Thyroid gland (tissue), 4 donors: Measurements from ENCODE around the gene MTHFD1. TPM values are rescaled to one million over a fixed set of nuclear protein-coding genes. Genes with fewer than 3 reads are reported as not detected.

ENCODE experiments used
- DNase-seq, 2 donors: peaks; one replicate each; pipeline ENCODE4 v3.0.0-alpha.2; 2019
- H3K27ac ChIP-seq, 3 donors: fragments of 200-600 bp; sonication (generic); 1 replicate in 2 of 3; 2 replicates in 1 of 3; pipeline ENCODE4 v1.5.1; 2016 to 2019; ENCODE audit warnings: mild to moderate bottlenecking in 1 of 3, moderate library complexity in 1 of 3
- H3K27me3 ChIP-seq: fragments of 200-600 bp; sonication (generic); one replicate; pipeline ENCODE4 v1.5.1; 2019
- H3K36me3 ChIP-seq, 2 donors: fragments of 200-600 bp; sonication (generic); one replicate each; pipeline ENCODE4 v1.5.1; 2016 to 2019
- H3K4me1 ChIP-seq, 2 donors: fragments of 200-600 bp; sonication (generic); one replicate each; pipeline ENCODE4 v1.5.1; 2017 to 2019
- H3K4me3 ChIP-seq, 3 donors: fragments of 200-600 bp; sonication (generic); replicated peaks in 1 of 3; 1 replicate in 2 of 3; 2 replicates in 1 of 3; pipeline ENCODE4 v1.5.1; 2016; ENCODE audit warnings: mild to moderate bottlenecking in 1 of 3
- H3K9me3 ChIP-seq: fragments of 200-600 bp; sonication (generic); one replicate; pipeline ENCODE4 v1.5.1; 2017
- CTCF ChIP-seq, 6 experiments: fragments of 200-600 bp in 3 of 6; fragments of 450-650 bp in 3 of 6; sonication (generic) in 3 of 6; IDR thresholded peaks; one replicate each; pipeline ENCODE4 v1.5.1; 2016 to 2019; ENCODE audit warnings: antibody characterized with exemption in 6 of 6, mild to moderate bottlenecking in 2 of 6, inconsistent platforms in 1 of 6, moderate library complexity in 1 of 6
- POLR2A ChIP-seq, 2 donors: fragments of 450-650 bp; IDR thresholded peaks; one replicate each; pipeline ENCODE4 v1.6.1; 2017; ENCODE audit warnings: antibody characterized with exemption in 2 of 2, mild to moderate bottlenecking in 2 of 2, moderate library complexity in 1 of 2
- WGBS, 2 donors: methylation state at CpG; one replicate each; pipeline ENCODE4 v1.1.5; 2017; 5-methylcytosine and 5-hydroxymethylcytosine counted together
- intact Hi-C: fragments of 100-400 bp; cut with DNase I; formaldehyde crosslinking; loops from one replicate; pipeline ENCODE4 v1.15.1; 2023
- total RNA-seq, 4 donors: library from RNA; depleted of rRNA; stranded (reverse); fragments of >200 nt; gene quantifications; one replicate each; pipeline ENCODE4 v1.2.3, GENCODE V29; 2016

MTHFD1 gene
- total RNA-seq: 10 to 100 TPM; 26.9 to 48.0 (median 33.2) TPM

DNA sequence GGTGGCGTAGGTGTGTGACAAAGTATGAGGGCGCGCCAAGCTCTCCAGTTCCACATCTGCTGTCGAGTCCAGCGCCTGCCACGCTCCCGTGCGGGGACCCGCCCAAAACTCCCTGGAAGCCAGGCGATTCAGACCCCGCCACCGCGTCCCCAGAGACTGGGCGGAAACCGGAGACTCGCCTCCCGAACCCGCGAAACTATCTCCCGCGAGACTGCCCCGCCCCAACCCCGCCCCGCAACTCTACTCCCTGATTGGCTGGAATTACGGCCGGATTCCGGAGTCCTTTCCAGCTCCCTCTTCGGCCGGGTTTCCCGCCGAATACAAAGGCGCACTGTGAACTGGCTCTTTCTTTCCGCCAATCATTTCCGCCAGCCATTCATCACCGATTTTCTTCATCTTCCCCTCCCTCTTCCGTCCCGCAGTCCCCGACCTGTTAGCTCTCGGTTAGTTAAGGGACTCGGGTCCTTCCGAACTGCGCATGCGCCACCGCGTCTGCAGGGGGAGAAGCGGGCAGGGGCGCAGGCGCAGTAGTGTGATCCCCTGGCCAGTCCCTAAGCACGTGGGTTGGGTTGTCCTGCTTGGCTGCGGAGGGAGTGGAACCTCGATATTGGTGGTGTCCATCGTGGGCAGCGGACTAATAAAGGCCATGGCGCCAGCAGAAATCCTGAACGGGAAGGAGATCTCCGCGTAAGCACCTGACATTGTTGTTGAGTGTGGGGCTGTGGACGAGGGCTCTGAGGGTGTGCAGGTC, at the start of gene MTHFD1:
Gene MTHFD1, plus strand, starts transcription at position 572 of the 751 bp plus-strand sequence. Its CDS starts 75 bp downstream, at position 647.
- peak within 1 kb of the TSS; percentile 36 to 74 (median 57) for H3K4me3 ChIP-seq
- intact Hi-C loops: no loop called here
- H3K4me1 ChIP-seq: peaks cover 13 to 21% of the 10 kb centered on the region in 2 donors
- peak within 1 kb of the TSS; percentile 51 to 65 (median 61) for H3K27ac ChIP-seq
- WGBS, 2 donors: 0% methylated on average over 31 to 51 of the region's 58 CpGs
- peak; percentile 99 to 100 for DNase-seq
- TF ChIP-seq POLR2A (IDR thresholded peaks at IDR 0.05): peak in 1 of 2 donors; percentile 56
- no peak for TF ChIP-seq CTCF (IDR thresholded peaks at IDR 0.05)
- H3K36me3 ChIP-seq: no peaks in the 10 kb centered on the region
- no peaks in the 10 kb centered on the region for H3K9me3 ChIP-seq
- no peaks in the 10 kb centered on the region for H3K27me3 ChIP-seq

DNA sequence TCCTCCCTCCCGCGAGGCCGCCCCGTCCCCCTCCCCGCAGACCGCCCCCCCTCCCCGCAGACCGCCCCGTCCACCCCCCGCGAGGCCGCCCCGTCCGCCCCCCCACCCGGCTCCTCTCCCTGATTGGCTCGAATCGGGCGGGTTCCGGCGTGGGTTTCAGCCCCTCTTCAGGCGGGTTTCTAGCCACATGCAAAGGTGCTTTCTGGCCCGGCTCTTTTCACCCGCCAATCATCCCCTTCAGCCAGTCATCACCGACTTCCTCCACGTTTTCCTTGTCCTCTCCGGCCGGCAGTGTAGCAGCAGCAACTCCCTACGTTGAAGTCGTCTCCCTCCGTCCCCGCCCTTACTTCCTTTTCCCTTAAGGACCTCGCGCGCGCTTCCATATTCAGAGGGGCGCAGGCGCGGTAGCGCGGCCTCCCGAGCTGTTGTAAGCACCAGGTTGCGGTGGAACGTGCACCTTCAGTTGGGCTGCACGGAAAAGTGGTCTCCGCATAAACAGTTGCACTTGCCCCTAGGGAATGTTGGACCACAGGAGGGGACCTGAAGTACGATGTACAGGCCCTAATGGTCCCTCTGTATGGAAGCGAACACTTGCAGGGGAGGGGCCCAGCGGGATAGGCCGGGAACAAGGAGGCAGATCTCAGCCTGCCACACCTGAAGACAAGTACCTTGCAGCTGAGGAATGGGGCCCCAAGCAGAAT, 49.4 kb upstream of the MTHFD1 start:
- peak overlapping the region; percentile 50 to 82 (median 65) for H3K27ac ChIP-seq
- no peaks in the 10 kb centered on the region for H3K27me3 ChIP-seq
- TF ChIP-seq CTCF (IDR thresholded peaks at IDR 0.05) (no peak), POLR2A (IDR thresholded peaks at IDR 0.05) (peak in 1 of 2 donors; percentile 87)
- peaks cover 0 to 3% of the 10 kb centered on the region in 2 donors for H3K4me1 ChIP-seq
- H3K36me3 ChIP-seq: no peaks in the 10 kb centered on the region
- peak overlapping the region in 2 of 3 donors; percentile 59 to 85 for H3K4me3 ChIP-seq
- H3K9me3 ChIP-seq: no peaks in the 10 kb centered on the region
- intact Hi-C loops: no loop called here
- WGBS, 2 donors: 1 to 2% methylated on average over 29 to 34 of the region's 49 CpGs
- peak; percentile 98 to 99 for DNase-seq

- DNase-seq: no peak
- H3K27ac ChIP-seq: no peak overlapping the region
- no peaks in the 10 kb centered on the region for H3K9me3 ChIP-seq
- intact Hi-C loops: loop anchor here (10.0 kb wide), 1 partner anchor 134 kb away; no protein-coding TSS in a partner anchor
- no peaks in the 10 kb centered on the region for H3K27me3 ChIP-seq
- no peak overlapping the region for H3K4me3 ChIP-seq
- TF ChIP-seq CTCF (IDR thresholded peaks at IDR 0.05): no peak
- WGBS, 2 donors: 97% methylated on average over 8 of the region's 8 CpGs
- peaks cover 0 to 3% of the 10 kb centered on the region in 2 donors for H3K4me1 ChIP-seq
- H3K36me3 ChIP-seq: no peaks in the 10 kb centered on the region
These were observed 47.5 kb upstream of the MTHFD1 start for GRCh38 chr14:64340560-64341196.

- H3K4me3 ChIP-seq: no peak overlapping the region
- H3K36me3 ChIP-seq: no peaks in the 10 kb centered on the region
- H3K9me3 ChIP-seq: no peaks in the 10 kb centered on the region
- no peak overlapping the region for H3K27ac ChIP-seq
- TF ChIP-seq CTCF (IDR thresholded peaks at IDR 0.05): no peak
- TF ChIP-seq POLR2A (IDR thresholded peaks at IDR 0.05): no peak
- intact Hi-C loops: loop anchor here (10.0 kb wide), 1 partner anchor 127 kb away; no protein-coding TSS in a partner anchor
- H3K4me1 ChIP-seq: no peaks in the 10 kb centered on the region
- WGBS, 2 donors: 95 to 98% methylated on average over 3 of the region's 3 CpGs
- DNase-seq: no peak
- H3K27me3 ChIP-seq: no peaks in the 10 kb centered on the region
These were observed 40.4 kb upstream of the MTHFD1 start for GRCh38 chr14:64347748-64348147.
